ENCODE data around the gene UBAC2. TPM values are rescaled to one million over a fixed set of nuclear protein-coding genes. Genes with fewer than 3 reads are reported as not detected.
"Not testable (repeated sequence)": the region's sequence is repeated elsewhere in the genome, so short reads cannot be mapped to it uniquely, and the experiment has no call there.

The UBAC2 gene
- total and polyA plus RNA-seq, 2 of the 4 experiments (the other 2 are of a cell fraction) = 20.8 to 36.3 TPM

DNA sequence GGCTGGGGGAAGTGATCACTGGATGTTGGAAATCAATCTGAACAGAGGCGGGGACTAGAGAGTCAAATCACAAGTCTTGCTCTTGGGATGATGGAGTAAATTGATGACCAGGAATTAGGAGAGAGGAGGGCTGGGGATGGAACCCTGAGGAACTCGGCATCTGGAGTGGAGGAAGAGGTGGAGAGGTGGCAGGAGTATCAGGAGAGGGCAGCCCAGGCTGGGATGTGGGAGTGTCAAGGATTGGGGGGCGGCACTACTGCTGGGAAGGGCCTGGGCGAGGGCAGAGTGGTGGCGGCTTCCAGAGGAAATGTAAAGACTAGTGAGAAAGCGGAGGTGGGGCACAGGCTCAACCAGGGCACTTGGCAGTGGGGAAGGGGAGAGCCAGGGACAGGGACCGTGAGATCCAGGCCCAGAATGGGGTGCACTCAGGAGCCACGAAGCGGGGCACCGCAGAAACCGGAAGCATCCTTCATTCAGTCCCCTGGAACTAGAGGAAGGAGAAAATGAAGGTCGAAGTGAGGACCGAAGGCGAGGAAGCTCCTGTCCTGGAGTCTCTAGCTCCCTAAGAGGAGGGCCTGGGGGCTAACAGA, 187.8 kb downstream of the UBAC2 start:
- no peak overlapping the region for H2AK5ac ChIP-seq (ENCODE audit: low read depth, low read length)
- H4K20me1 ChIP-seq (ENCODE audit: insufficient read depth, low read length) = no peaks in the 10 kb centered on the region
- no peak overlapping the region for H2BK20ac ChIP-seq (ENCODE audit: low read depth, low read length)
- no peak overlapping the region for H3K14ac ChIP-seq (replicated peaks; ENCODE audit: low read depth, low read length)
- CTCF ChIA-PET = interaction anchor here (0.7 to 1.8 kb wide), 3 partner anchors 8 to 119 kb away, joined by 4 to 8 read pairs (median 5); no protein-coding TSS in a partner anchor
- no peak overlapping the region for H3K9ac ChIP-seq (ENCODE audit: low read depth, low read length)
- POLR2A ChIA-PET (ENCODE audit: unreplicated experiment) = no interaction called here
- dilution Hi-C loops (cut with HindIII; ENCODE audit: low sequenced_read_pairs, unreplicated experiment) (no loop called here), in situ Hi-C loops (cut with MboI; ENCODE audit: low sequenced_read_pairs) (no loop called here), intact Hi-C loops (cut with micrococcal nuclease) (no loop called here)
- DNase-seq = no peak
- no peak overlapping the region for H3K23ac ChIP-seq (ENCODE audit: low read depth, low read length)
- no peak overlapping the region for H4K91ac ChIP-seq (ENCODE audit: insufficient read depth, low read depth, low read length)
- 94% methylated on average over 8 of the region's 14 CpGs; no CpG with 5 or more reads in 1 of the 2 experiments for WGBS, 2 experiments (ENCODE audit: extremely low coverage in 2 of 2, insufficient read length in 1 of 2)
- no peak overlapping the region for H4K5ac ChIP-seq (ENCODE audit: low read depth, low read length)
- peak overlapping the region; percentile 35 for H2AK9ac ChIP-seq (replicated peaks; ENCODE audit: low read depth, low read length, poor library complexity)
- no peak overlapping the region for H3K4me2 ChIP-seq (ENCODE audit: low read depth, low read length)
- no peak overlapping the region for H2AFZ ChIP-seq (replicated peaks; ENCODE audit: low read length, poor library complexity)
- peaks cover 3% of the 10 kb centered on the region; the same call in 1 of the 2 replicates for H3K9me1 ChIP-seq (ENCODE audit: insufficient read depth, low read length)
- H3K36me3 ChIP-seq (ENCODE audit: control insufficient read depth, insufficient read depth, low read length) = peaks cover 7% of the 10 kb centered on the region
- H3K4me1 ChIP-seq (ENCODE audit: control insufficient read depth, insufficient read depth, low read length) = no peaks in the 10 kb centered on the region
- H2BK15ac ChIP-seq (ENCODE audit: low read depth, low read length) = no peak overlapping the region
- H2BK5ac ChIP-seq (ENCODE audit: low read depth, low read length, poor library complexity, severe bottlenecking) = no peak overlapping the region
- H3K4ac ChIP-seq (ENCODE audit: low read depth, low read length) = no peak overlapping the region
- H3K4me3 ChIP-seq (ENCODE audit: insufficient read depth, low read depth, low read length) = no peak overlapping the region
- no peak overlapping the region for H3K18ac ChIP-seq (ENCODE audit: low read depth, low read length)
- no peaks in the 10 kb centered on the region for H3K9me3 ChIP-seq (ENCODE audit: control insufficient read depth, insufficient read depth, low read length)
- BruUV-seq (replicated peaks) = no TSS peak
- H3K79me1 ChIP-seq (ENCODE audit: low read depth in 1 of 2, low read length in 2 of 2) = no peaks in the 10 kb centered on the region; a peak in 1 of 4 replicates
- no peak for TF ChIP-seq CTCF (conservative IDR thresholded peaks at IDR 0.05; ENCODE audit: low read depth, low read length)
- TF ChIP-seq POLR2A (IDR thresholded peaks at IDR 0.05; ENCODE audit: low read depth, low read length) = no peak
- no peak for TF ChIP-seq MAFK (IDR thresholded peaks at IDR 0.05; ENCODE audit: low read depth, low read length)
- no peak for TF ChIP-seq RFX5 (IDR thresholded peaks at IDR 0.05; ENCODE audit: low read depth, low read length)
- no peak for ATAC-seq (ENCODE audit: low read depth)
- no peak overlapping the region for H4K8ac ChIP-seq (ENCODE audit: low read depth in 2 of 2, low read length in 2 of 2)
- H3K27ac ChIP-seq (ENCODE audit: insufficient read depth, low read length) = no peak overlapping the region
- H2BK120ac ChIP-seq (ENCODE audit: low read depth, low read length) = no peak overlapping the region
- H3K56ac ChIP-seq (ENCODE audit: extremely low read depth, insufficient read depth, low read length) = no peak overlapping the region
- H3K27me3 ChIP-seq (ENCODE audit: control insufficient read depth, insufficient read depth, low read length) = no peaks in the 10 kb centered on the region

GRCh38 chr13:99389094-99389493, 188.4 kb downstream of the UBAC2 start:
- H3K9me1 ChIP-seq (ENCODE audit: insufficient read depth, low read length); ATAC-seq (ENCODE audit: low read depth); H4K20me1 ChIP-seq (ENCODE audit: insufficient read depth, low read length); DNase-seq; H2BK15ac ChIP-seq (ENCODE audit: low read depth, low read length); H2AFZ ChIP-seq (replicated peaks; ENCODE audit: low read length, poor library complexity); H2BK20ac ChIP-seq (ENCODE audit: low read depth, low read length); H3K14ac ChIP-seq (replicated peaks; ENCODE audit: low read depth, low read length); H3K79me1 ChIP-seq (ENCODE audit: low read depth in 1 of 2, low read length in 2 of 2); H3K4me1 ChIP-seq (ENCODE audit: control insufficient read depth, insufficient read depth, low read length); H3K9ac ChIP-seq (ENCODE audit: low read depth, low read length); H3K4me2 ChIP-seq (ENCODE audit: low read depth, low read length); POLR2A ChIA-PET (ENCODE audit: unreplicated experiment); H2BK5ac ChIP-seq (ENCODE audit: low read depth, low read length, poor library complexity, severe bottlenecking); H3K4me3 ChIP-seq (ENCODE audit: insufficient read depth, low read depth, low read length); H2AK9ac ChIP-seq (replicated peaks; ENCODE audit: low read depth, low read length, poor library complexity); H4K91ac ChIP-seq (ENCODE audit: insufficient read depth, low read depth, low read length); H3K23ac ChIP-seq (ENCODE audit: low read depth, low read length); BruUV-seq (replicated peaks); H3K36me3 ChIP-seq (ENCODE audit: control insufficient read depth, insufficient read depth, low read length); intact Hi-C loops (cut with micrococcal nuclease); dilution Hi-C loops (cut with HindIII; ENCODE audit: low sequenced_read_pairs, unreplicated experiment); H3K27me3 ChIP-seq (ENCODE audit: control insufficient read depth, insufficient read depth, low read length); CTCF ChIA-PET; H3K18ac ChIP-seq (ENCODE audit: low read depth, low read length); H3K9me3 ChIP-seq (ENCODE audit: control insufficient read depth, insufficient read depth, low read length); H4K5ac ChIP-seq (ENCODE audit: low read depth, low read length); H2BK120ac ChIP-seq (ENCODE audit: low read depth, low read length); H3K27ac ChIP-seq (ENCODE audit: insufficient read depth, low read length); H3K56ac ChIP-seq (ENCODE audit: extremely low read depth, insufficient read depth, low read length); H2AK5ac ChIP-seq (ENCODE audit: low read depth, low read length); H3K4ac ChIP-seq (ENCODE audit: low read depth, low read length); H4K8ac ChIP-seq (ENCODE audit: low read depth in 2 of 2, low read length in 2 of 2); in situ Hi-C loops (cut with MboI; ENCODE audit: low sequenced_read_pairs): not testable (repeated sequence)
- WGBS, 2 experiments (ENCODE audit: extremely low coverage in 2 of 2, insufficient read length in 1 of 2) = 90% methylated on average over 2 of the region's 6 CpGs; no CpG with 5 or more reads in 1 of the 2 experiments

All from IMR-90 (cell line).